ENCODE results near the gene FCN3.
"Not testable (repeated sequence)": the region's sequence is repeated elsewhere in the genome, so short reads cannot be mapped to it uniquely, and the experiment has no call there.

The FCN3 gene

DNA sequence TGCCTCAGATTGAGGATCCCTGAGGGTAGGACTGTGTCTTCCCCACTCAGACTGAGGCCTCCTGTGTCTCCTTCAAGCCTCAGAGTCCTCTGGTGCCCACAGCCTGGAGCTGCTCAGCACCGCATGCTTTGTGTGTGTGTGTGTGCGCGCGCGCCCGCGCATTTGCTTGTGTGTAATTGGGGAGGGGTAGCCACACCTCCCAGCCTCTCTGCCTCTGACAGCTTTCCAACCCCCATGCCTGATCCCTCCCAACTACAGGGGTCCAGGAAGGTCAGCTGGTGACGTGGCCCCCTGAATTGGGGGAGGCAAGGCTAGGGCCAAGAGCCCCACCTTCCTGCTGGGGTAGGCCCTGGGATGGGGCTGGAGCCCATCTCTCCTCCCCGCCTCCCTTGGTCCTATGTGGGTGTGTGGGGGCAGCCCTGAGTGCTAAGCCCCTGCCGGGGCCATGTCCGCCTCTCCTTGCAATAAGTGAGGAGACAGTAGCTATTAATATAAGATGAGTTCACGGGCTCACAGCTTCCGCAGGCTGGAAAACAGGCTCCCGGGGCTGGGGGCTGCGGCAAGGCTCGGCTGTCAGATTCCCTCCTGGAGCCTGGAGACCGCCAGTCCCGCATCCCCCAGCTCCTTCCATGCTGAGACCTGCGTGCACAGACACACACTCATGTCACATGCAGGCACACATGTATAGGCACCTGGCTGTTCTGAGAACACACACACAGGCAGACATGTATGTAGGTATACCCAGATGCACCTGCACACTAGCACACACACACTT is 24.8 kb upstream of the FCN3 start:
- no peak for DNase-seq (ENCODE audit: low read depth in 2 of 2)

DNA sequence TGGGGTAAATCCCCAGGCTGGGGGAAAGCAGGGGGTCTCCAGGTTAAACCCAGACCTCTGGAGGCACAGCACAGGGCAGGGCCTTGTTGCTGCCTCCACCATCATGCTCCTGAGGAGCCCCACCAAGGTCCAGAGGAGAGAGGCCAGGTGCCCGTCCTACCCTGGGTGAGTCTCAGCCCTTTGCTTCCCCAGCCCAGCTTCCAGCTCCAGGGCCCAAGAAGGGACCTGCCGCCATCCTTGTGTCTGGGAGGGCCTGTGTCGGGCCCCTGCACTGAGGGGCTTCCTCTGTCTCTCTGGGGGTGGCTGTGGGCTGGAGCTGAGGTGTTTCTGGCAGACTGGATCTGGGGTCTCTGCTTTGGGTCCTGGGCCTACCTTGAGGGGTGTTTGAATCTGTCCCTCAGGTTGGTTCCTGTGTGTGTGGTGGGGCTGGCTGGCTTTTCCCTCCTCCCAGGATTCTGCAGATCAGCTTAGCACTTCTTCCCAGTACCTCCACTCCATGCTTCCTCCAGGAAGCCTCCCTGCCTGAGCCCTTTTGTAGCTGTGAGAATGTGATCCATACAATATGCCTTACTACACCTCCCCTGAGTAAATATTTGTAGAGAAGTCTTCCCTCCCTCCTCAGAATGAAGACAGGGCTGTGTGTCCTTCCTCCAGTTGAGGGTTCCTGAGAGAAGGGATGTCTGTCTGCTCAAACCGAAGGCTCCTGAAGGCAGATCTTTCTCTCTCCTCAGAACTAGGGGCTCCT is 24.0 kb upstream of the FCN3 start:
- no peak for DNase-seq (ENCODE audit: low read depth in 2 of 2)

- no peak for DNase-seq (ENCODE audit: low read depth in 2 of 2)
These were observed 23.1 kb upstream of the FCN3 start for GRCh38 chr1:27397749-27398148.

GRCh38 chr1:27397110-27397509 is 22.5 kb upstream of the FCN3 start:
- DNase-seq (ENCODE audit: low read depth in 2 of 2), result no peak

GRCh38 chr1:27395441-27396195 is 21.0 kb upstream of the FCN3 start:
- peak; percentile 59 to 63 for DNase-seq (ENCODE audit: low read depth in 2 of 2)

GRCh38 chr1:27394925-27395324 is 20.3 kb upstream of the FCN3 start:
- no peak for DNase-seq (ENCODE audit: low read depth in 2 of 2)

GRCh38 chr1:27394282-27394658 is 19.6 kb upstream of the FCN3 start:
- no peak for DNase-seq (ENCODE audit: low read depth in 2 of 2)

DNA sequence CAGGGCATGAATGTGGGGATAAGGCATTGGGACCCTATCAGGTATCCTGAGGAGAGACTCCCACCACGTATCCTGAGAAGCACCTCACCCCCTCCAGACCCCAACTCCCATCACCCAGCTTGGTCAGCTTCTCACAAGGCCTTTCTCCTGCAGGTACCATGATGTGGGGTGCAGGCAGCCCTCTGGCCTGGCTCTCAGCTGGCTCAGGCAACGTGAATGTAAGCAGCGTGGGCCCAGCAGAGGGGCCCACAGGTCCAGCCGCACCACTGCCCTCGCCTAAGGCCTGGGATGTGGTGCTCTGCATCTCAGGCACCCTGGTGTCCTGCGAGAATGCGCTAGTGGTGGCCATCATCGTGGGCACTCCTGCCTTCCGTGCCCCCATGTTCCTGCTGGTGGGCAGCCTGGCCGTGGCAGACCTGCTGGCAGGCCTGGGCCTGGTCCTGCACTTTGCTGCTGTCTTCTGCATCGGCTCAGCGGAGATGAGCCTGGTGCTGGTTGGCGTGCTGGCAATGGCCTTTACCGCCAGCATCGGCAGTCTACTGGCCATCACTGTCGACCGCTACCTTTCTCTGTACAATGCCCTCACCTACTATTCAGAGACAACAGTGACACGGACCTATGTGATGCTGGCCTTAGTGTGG is 19.1 kb upstream of the FCN3 start:
- no peak for DNase-seq (ENCODE audit: low read depth in 2 of 2)

- DNase-seq (ENCODE audit: low read depth in 2 of 2), result no peak
These were observed 18.4 kb upstream of the FCN3 start for GRCh38 chr1:27392778-27393635.

DNA sequence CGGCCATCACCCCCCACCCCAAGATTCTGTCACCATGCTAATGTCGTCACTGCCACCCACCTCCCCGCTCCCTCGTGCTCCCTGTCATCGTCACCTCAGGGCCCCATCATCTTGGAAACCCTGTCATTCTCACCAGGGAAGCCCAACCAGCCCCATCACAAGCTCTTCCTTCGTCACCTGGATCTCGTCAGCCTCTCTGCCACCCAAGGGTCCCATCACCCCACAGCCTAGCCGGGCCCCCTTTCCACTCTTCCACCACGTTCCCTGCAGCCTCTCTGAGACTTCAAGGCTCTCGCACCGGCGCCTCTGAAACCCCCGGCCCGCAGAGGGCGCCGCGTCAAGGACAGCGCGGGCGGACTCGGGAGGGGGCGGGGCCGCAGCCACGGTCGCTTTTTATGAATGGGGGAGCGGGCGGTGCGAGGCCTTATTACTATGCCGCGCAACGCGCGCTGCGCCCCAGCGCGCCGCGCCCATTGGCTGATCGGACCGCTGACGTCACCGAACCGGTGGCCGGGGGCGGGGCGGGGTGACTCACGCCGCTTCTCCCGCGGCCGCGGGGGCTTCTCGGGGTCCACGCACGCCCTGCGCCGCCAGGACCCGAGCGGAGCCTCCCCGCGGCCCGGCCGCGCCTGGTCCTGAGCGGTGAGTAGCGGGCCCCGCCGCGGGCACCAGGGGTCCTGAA is 17.6 kb upstream of the FCN3 start, which contains the start of gene GPR3:
Gene GPR3 (plus strand): TSS at position 527 of the 682 bp plus-strand sequence. CDS start 1,177 bp downstream, outside the sequence.
- DNase-seq (ENCODE audit: low read depth in 2 of 2), result peak; percentile 85 to 89

DNA sequence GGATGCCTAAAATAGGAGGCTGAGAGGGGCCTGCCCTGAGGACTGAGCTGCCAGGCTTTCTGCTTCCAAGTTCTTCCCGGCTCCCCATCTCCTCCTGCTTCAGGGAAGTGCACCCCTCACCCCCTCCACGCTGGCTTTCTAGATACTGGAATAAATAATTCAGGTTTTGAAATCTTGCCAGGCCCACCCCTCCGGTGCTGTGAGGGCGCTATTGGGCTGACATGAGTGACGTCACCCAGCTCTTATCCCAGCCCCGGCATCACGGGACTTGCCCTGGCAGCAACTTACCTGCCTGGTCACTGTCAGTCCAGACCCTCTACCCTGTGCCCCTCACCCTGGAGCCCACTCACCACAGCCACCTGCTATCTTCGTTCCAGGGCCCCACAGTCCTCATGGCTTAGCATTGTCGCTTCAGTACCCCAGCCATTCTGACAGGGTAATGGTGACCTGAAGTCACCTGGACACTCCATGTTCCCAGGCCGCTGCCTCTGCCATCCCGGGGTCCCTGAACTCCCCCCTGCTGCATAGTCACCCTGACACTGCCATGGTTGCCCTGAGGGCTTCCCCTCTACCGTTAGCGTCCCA is 17.0 kb upstream of the FCN3 start:
- DNase-seq (ENCODE audit: low read depth in 2 of 2), result no peak

GRCh38 chr1:27388337-27389005 is 13.8 kb upstream of the FCN3 start:
- peak; percentile 50 to 58 for DNase-seq (ENCODE audit: low read depth in 2 of 2)

DNA sequence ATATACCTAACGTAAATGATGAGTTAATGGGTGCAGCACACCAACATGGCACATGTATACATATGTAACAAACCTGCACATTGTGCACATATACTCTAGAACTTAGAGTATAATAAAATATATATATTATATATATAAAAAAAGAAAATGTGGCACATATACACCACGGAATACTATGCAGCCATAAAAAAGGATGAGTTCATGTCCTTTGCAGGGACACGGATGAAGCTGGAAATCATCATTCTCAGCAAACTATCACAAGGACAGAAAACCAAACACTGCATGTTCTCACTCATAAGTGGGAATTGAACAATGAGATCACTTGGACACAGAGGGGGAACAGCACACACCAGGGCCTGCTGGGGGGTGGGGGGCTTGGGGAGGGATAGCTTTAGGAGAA is 10.2 kb upstream of the FCN3 start:
- DNase-seq (ENCODE audit: low read depth in 2 of 2), result not testable (repeated sequence)

DNA sequence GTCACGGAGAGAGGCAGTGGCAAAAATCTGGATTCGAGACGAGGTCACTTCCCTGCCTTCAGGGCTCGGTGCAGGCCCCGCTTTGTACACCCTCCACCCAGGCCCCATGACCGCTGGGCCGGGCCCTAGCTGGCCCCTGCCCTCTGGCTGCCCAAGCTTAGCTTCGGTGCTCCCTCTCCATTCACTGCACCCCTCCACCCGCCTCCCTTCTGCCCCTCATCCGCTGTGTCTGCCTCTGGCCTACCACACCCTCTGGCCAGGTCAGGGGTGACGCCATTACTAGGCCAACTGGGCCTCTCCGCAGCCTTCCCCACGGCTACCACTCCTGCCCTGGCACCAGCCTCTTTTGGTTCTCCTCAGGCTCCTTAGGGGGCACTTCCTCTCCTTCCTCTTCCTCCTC is 9.0 kb upstream of the FCN3 start:
- no peak for DNase-seq (ENCODE audit: low read depth in 2 of 2)

GRCh38 chr1:27383039-27383605 is 8.5 kb upstream of the FCN3 start, which contains the start of gene CD164L2:
Gene CD164L2, minus strand, starts transcription at chr1:27383333. Its CDS starts 94 bp downstream, at chr1:27383239.
- no peak for DNase-seq (ENCODE audit: low read depth in 2 of 2)

- DNase-seq (ENCODE audit: low read depth in 2 of 2), result no peak
These were observed 7.5 kb upstream of the FCN3 start for GRCh38 chr1:27381969-27382762.

DNA sequence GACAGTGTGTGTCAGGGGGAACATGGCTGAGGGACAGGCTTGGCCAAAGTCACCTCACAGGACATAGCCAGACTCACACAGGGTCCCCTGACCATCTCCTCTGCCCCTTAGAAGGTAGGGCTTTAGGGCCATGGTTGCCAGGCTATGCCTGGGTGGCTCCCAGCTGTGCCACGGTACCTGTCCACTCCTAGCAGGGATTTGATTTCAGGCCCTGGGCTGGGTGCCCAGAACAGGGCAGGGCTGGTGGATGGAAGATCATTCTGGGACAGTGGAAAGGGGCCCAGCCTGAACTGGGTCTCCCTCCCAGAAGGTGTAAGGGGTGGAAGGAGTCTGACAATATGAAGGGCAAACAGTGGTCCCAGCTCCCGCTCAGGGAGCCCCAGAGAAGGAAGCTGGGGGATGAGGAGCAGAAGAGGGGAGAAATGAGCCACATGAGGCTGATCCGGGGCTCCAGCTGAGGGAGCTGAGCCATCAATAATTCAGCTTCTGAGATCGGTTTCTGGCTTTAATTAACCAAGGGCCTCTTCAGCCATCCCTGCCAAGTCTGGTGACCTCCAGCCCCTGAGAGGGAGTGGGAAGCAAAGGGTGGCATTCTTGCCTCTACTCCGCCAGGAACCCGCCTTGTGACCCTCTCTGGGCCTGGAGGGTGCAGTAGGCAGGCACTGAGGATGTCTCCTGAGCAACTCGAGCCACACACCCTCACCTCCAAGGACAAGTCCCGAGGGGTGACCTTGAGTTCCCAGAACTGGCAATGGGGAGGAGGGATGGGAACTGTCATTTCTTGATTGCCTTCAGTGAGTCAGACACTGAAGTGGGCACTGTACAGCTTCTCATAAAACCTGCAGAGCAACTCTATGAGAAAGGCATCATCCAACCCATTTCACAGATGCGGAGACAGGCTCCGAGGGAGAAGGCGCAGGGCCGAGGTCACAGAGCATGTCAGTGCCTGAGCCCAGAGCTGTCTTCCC is 6.4 kb upstream of the FCN3 start:
- DNase-seq (ENCODE audit: low read depth in 2 of 2), result no peak
